ENCODE measurements around the gene ACP2. TPM values are rescaled to one million over a fixed set of nuclear protein-coding genes. Genes with fewer than 3 reads are reported as not detected.

ACP2 gene
- total and polyA plus RNA-seq, 5 donors from 2014 or later, result 16.3 to 27.7 (median 17.8) TPM

- H3K36me3 Mint-ChIP-seq, result peaks cover 52% of the 10 kb centered on the region
- DNase-seq (no peak), ATAC-seq (ENCODE audit: low read depth in 2 of 2) (no peak)
- H3K9me3 Mint-ChIP-seq, result no peaks in the 10 kb centered on the region
- Histone ChIP-seq H3K36me3 (ENCODE audit: control insufficient read depth, insufficient read depth, low read length) (peaks cover 94% of the 10 kb centered on the region), H3K4me3 (ENCODE audit: low read depth, low read length) (no peak overlapping the region), H3K9me3 (ENCODE audit: control insufficient read depth in 2 of 2, low read length in 2 of 2) (no peaks in the 10 kb centered on the region), H3K27ac (ENCODE audit: insufficient read depth, low read length, poor library complexity, severe bottlenecking) (no peak overlapping the region), H3K4me1 (ENCODE audit: control insufficient read depth, insufficient read depth, low read length, poor library complexity, severe bottlenecking) (no peaks in the 10 kb centered on the region), H3K27me3 (ENCODE audit: control insufficient read depth, insufficient read depth, low read length) (no peaks in the 10 kb centered on the region)
- H3K4me3 Mint-ChIP-seq, result no peak overlapping the region
- peaks cover 3 to 10% (median 7%) of the 10 kb centered on the region in 4 donors for H3K4me1 Mint-ChIP-seq
- H3K27me3 Mint-ChIP-seq, result no peaks in the 10 kb centered on the region
- no peak overlapping the region for H3K27ac Mint-ChIP-seq
Measured at GRCh38 chr11:47282462-47282861, 33.8 kb upstream of the ACP2 start.

GRCh38 chr11:47280860-47281259 is 32.2 kb upstream of the ACP2 start:
- Mint-ChIP-seq H3K27ac (no peak overlapping the region), H3K9me3 (no peaks in the 10 kb centered on the region)
- no peak overlapping the region for H3K27ac ChIP-seq (ENCODE audit: insufficient read depth, low read length, poor library complexity, severe bottlenecking)

GRCh38 chr11:47280099-47280498 is 31.5 kb upstream of the ACP2 start:
- ATAC-seq (ENCODE audit: low read depth in 2 of 2) (no peak), DNase-seq (no peak)
- Histone ChIP-seq H3K36me3 (ENCODE audit: control insufficient read depth, insufficient read depth, low read length) (peaks cover 94% of the 10 kb centered on the region), H3K4me1 (ENCODE audit: control insufficient read depth, insufficient read depth, low read length, poor library complexity, severe bottlenecking) (no peaks in the 10 kb centered on the region), H3K27ac (ENCODE audit: insufficient read depth, low read length, poor library complexity, severe bottlenecking) (no peak overlapping the region), H3K9me3 (ENCODE audit: control insufficient read depth in 2 of 2, low read length in 2 of 2) (no peaks in the 10 kb centered on the region), H3K27me3 (ENCODE audit: control insufficient read depth, insufficient read depth, low read length) (no peaks in the 10 kb centered on the region), H3K4me3 (ENCODE audit: low read depth, low read length) (no peak overlapping the region)
- no peak overlapping the region for H3K27ac Mint-ChIP-seq
- H3K9me3 Mint-ChIP-seq, result no peaks in the 10 kb centered on the region
- H3K4me3 Mint-ChIP-seq, result no peak overlapping the region
- no peaks in the 10 kb centered on the region for H3K27me3 Mint-ChIP-seq
- peaks cover 51% of the 10 kb centered on the region for H3K36me3 Mint-ChIP-seq
- H3K4me1 Mint-ChIP-seq, result peaks cover 4 to 13% (median 9%) of the 10 kb centered on the region in 4 donors

More at GRCh38 chr11:47280860-47281259, 32.2 kb upstream of the ACP2 start:
- Mint-ChIP-seq H3K4me3 (no peak overlapping the region), H3K4me1 (peaks cover 4 to 15% (median 7%) of the 10 kb centered on the region in 4 donors), H3K27me3 (no peaks in the 10 kb centered on the region), H3K36me3 (peaks cover 54% of the 10 kb centered on the region)
- Histone ChIP-seq H3K36me3 (ENCODE audit: control insufficient read depth, insufficient read depth, low read length) (peaks cover 94% of the 10 kb centered on the region), H3K4me1 (ENCODE audit: control insufficient read depth, insufficient read depth, low read length, poor library complexity, severe bottlenecking) (no peaks in the 10 kb centered on the region), H3K27me3 (ENCODE audit: control insufficient read depth, insufficient read depth, low read length) (no peaks in the 10 kb centered on the region), H3K9me3 (ENCODE audit: control insufficient read depth in 2 of 2, low read length in 2 of 2) (no peaks in the 10 kb centered on the region), H3K4me3 (ENCODE audit: low read depth, low read length) (no peak overlapping the region)
- no peak for ATAC-seq (ENCODE audit: low read depth in 2 of 2)
- no peak for DNase-seq

GRCh38 chr11:47278769-47279168 is 30.2 kb upstream of the ACP2 start:
- no peak overlapping the region for H3K27ac Mint-ChIP-seq

GRCh38 chr11:47278058-47278457 is 29.4 kb upstream of the ACP2 start:
- H3K9me3 ChIP-seq (ENCODE audit: control insufficient read depth in 2 of 2, low read length in 2 of 2), result no peaks in the 10 kb centered on the region
- ATAC-seq (ENCODE audit: low read depth in 2 of 2) (no peak), DNase-seq (no peak)
- Mint-ChIP-seq H3K4me1 (peaks cover 12 to 23% (median 15%) of the 10 kb centered on the region in 4 donors), H3K4me3 (no peak overlapping the region), H3K27me3 (no peaks in the 10 kb centered on the region), H3K9me3 (no peaks in the 10 kb centered on the region), H3K36me3 (peaks cover 50% of the 10 kb centered on the region), H3K27ac (no peak overlapping the region)
- H3K36me3 ChIP-seq (ENCODE audit: control insufficient read depth, insufficient read depth, low read length), result peaks cover 91% of the 10 kb centered on the region
- no peak overlapping the region for H3K27ac ChIP-seq (ENCODE audit: insufficient read depth, low read length, poor library complexity, severe bottlenecking)
- no peaks in the 10 kb centered on the region for H3K4me1 ChIP-seq (ENCODE audit: control insufficient read depth, insufficient read depth, low read length, poor library complexity, severe bottlenecking)
- no peaks in the 10 kb centered on the region for H3K27me3 ChIP-seq (ENCODE audit: control insufficient read depth, insufficient read depth, low read length)
- H3K4me3 ChIP-seq (ENCODE audit: low read depth, low read length), result no peak overlapping the region

More at GRCh38 chr11:47278769-47279168, 30.2 kb upstream of the ACP2 start:
- Mint-ChIP-seq H3K9me3 (no peaks in the 10 kb centered on the region), H3K36me3 (peaks cover 51% of the 10 kb centered on the region), H3K27me3 (no peaks in the 10 kb centered on the region), H3K4me1 (peaks cover 10 to 19% (median 14%) of the 10 kb centered on the region in 4 donors), H3K4me3 (no peak overlapping the region)
- Histone ChIP-seq H3K27ac (ENCODE audit: insufficient read depth, low read length, poor library complexity, severe bottlenecking) (no peak overlapping the region), H3K27me3 (ENCODE audit: control insufficient read depth, insufficient read depth, low read length) (no peaks in the 10 kb centered on the region), H3K36me3 (ENCODE audit: control insufficient read depth, insufficient read depth, low read length) (peaks cover 93% of the 10 kb centered on the region), H3K9me3 (ENCODE audit: control insufficient read depth in 2 of 2, low read length in 2 of 2) (no peaks in the 10 kb centered on the region), H3K4me1 (ENCODE audit: control insufficient read depth, insufficient read depth, low read length, poor library complexity, severe bottlenecking) (no peaks in the 10 kb centered on the region), H3K4me3 (ENCODE audit: low read depth, low read length) (no peak overlapping the region)
- ATAC-seq (ENCODE audit: low read depth in 2 of 2) (no peak), DNase-seq (no peak)

- Histone ChIP-seq H3K9me3 (ENCODE audit: control insufficient read depth in 2 of 2, low read length in 2 of 2) (no peaks in the 10 kb centered on the region), H3K27ac (ENCODE audit: insufficient read depth, low read length, poor library complexity, severe bottlenecking) (no peak overlapping the region), H3K36me3 (ENCODE audit: control insufficient read depth, insufficient read depth, low read length) (peaks cover 80% of the 10 kb centered on the region), H3K4me1 (ENCODE audit: control insufficient read depth, insufficient read depth, low read length, poor library complexity, severe bottlenecking) (peaks cover 11% of the 10 kb centered on the region), H3K27me3 (ENCODE audit: control insufficient read depth, insufficient read depth, low read length) (no peaks in the 10 kb centered on the region), H3K4me3 (ENCODE audit: low read depth, low read length) (no peak overlapping the region)
- Mint-ChIP-seq H3K9me3 (no peaks in the 10 kb centered on the region), H3K4me3 (no peak overlapping the region), H3K36me3 (peaks cover 43% of the 10 kb centered on the region), H3K27me3 (no peaks in the 10 kb centered on the region), H3K27ac (no peak overlapping the region), H3K4me1 (peaks cover 18 to 35% (median 23%) of the 10 kb centered on the region in 4 donors)
- DNase-seq (no peak), ATAC-seq (ENCODE audit: low read depth in 2 of 2) (no peak)
Measured at GRCh38 chr11:47276923-47277322, 28.3 kb upstream of the ACP2 start.

GRCh38 chr11:47274495-47275235 is 26.1 kb upstream of the ACP2 start:
- Mint-ChIP-seq H3K36me3 (peaks cover 30% of the 10 kb centered on the region), H3K27ac (peak overlapping the region in 1 of 3 donors; percentile 26), H3K4me1 (peaks cover 27 to 45% (median 29%) of the 10 kb centered on the region in 4 donors), H3K9me3 (no peaks in the 10 kb centered on the region), H3K27me3 (no peaks in the 10 kb centered on the region), H3K4me3 (peak overlapping the region in 1 of 4 donors; percentile 36)
- H3K4me3 ChIP-seq (ENCODE audit: low read depth, low read length), result no peak overlapping the region
- H3K36me3 ChIP-seq (ENCODE audit: control insufficient read depth, insufficient read depth, low read length), result peaks cover 61% of the 10 kb centered on the region
- no peak overlapping the region for H3K27ac ChIP-seq (ENCODE audit: insufficient read depth, low read length, poor library complexity, severe bottlenecking)
- no peaks in the 10 kb centered on the region for H3K9me3 ChIP-seq (ENCODE audit: control insufficient read depth in 2 of 2, low read length in 2 of 2)
- DNase-seq (no peak), ATAC-seq (ENCODE audit: low read depth in 2 of 2) (no peak)
- H3K4me1 ChIP-seq (ENCODE audit: control insufficient read depth, insufficient read depth, low read length, poor library complexity, severe bottlenecking), result peaks cover 25% of the 10 kb centered on the region
- H3K27me3 ChIP-seq (ENCODE audit: control insufficient read depth, insufficient read depth, low read length), result no peaks in the 10 kb centered on the region

- no peaks in the 10 kb centered on the region for H3K9me3 ChIP-seq (ENCODE audit: control insufficient read depth in 2 of 2, low read length in 2 of 2)
- peaks cover 42% of the 10 kb centered on the region for H3K36me3 ChIP-seq (ENCODE audit: control insufficient read depth, insufficient read depth, low read length)
- Mint-ChIP-seq H3K27ac (peak overlapping the region; percentile 26 to 75 (median 42)), H3K36me3 (peaks cover 23% of the 10 kb centered on the region), H3K4me3 (peak overlapping the region; percentile 0 to 89 (median 48)), H3K9me3 (no peaks in the 10 kb centered on the region), H3K4me1 (peaks cover 27 to 61% (median 42%) of the 10 kb centered on the region in 4 donors), H3K27me3 (peaks cover 5% of the 10 kb centered on the region)
- H3K27ac ChIP-seq (ENCODE audit: insufficient read depth, low read length, poor library complexity, severe bottlenecking), result no peak overlapping the region
- no peaks in the 10 kb centered on the region for H3K27me3 ChIP-seq (ENCODE audit: control insufficient read depth, insufficient read depth, low read length)
- peak overlapping the region; percentile 95 for H3K4me3 ChIP-seq (ENCODE audit: low read depth, low read length)
- ATAC-seq (ENCODE audit: low read depth in 2 of 2) (no peak), DNase-seq (no peak)
- peaks cover 42% of the 10 kb centered on the region for H3K4me1 ChIP-seq (ENCODE audit: control insufficient read depth, insufficient read depth, low read length, poor library complexity, severe bottlenecking)
Measured at GRCh38 chr11:47272706-47273105, 24.1 kb upstream of the ACP2 start.

Data from CD4-positive, CD25-positive, alpha-beta regulatory T cell (primary cell).